Skeletal muscle tissue (tissue), 4 donors: ENCODE data around the gene GATA5. TPM values are rescaled to one million over a fixed set of nuclear protein-coding genes. Genes with fewer than 3 reads are reported as not detected.

Experiments
- H3K27ac ChIP-seq: one replicate; pipeline ENCODE4 v1.7.0; 2013; ENCODE audit warnings: mild to moderate bottlenecking, low read depth, low read length, inconsistent platforms
- H3K27me3 ChIP-seq, 3 donors: one replicate each; pipeline ENCODE4 v1.7.0; 2013; ENCODE audit warnings: low read length in 3 of 3; ENCODE audit not compliant: control insufficient read depth in 3 of 3, insufficient read depth in 3 of 3
- H3K36me3 ChIP-seq, 3 donors: one replicate each; pipeline ENCODE4 v1.7.0; 2013; ENCODE audit warnings: low read length in 3 of 3; ENCODE audit not compliant: control insufficient read depth in 3 of 3, insufficient read depth in 3 of 3
- H3K4me1 ChIP-seq, 3 donors: one replicate each; pipeline ENCODE4 v1.7.0; 2013; ENCODE audit warnings: low read length in 3 of 3, mild to moderate bottlenecking in 3 of 3; ENCODE audit not compliant: control insufficient read depth in 3 of 3, insufficient read depth in 3 of 3
- H3K4me3 ChIP-seq, 3 donors: one replicate each; pipeline ENCODE4 v1.7.0; 2013; ENCODE audit warnings: low read length in 3 of 3
- H3K9ac ChIP-seq, 3 donors: one replicate each; pipeline ENCODE4 v1.7.0; 2013; ENCODE audit warnings: low read length in 3 of 3, mild to moderate bottlenecking in 3 of 3, moderate library complexity in 2 of 3, low read depth in 1 of 3
- H3K9me3 ChIP-seq, 3 donors: one replicate each; pipeline ENCODE4 v1.7.0; 2013; ENCODE audit warnings: low read length in 3 of 3; ENCODE audit not compliant: control insufficient read depth in 3 of 3
- total RNA-seq: library from RNA; depleted of rRNA; stranded (reverse); fragments of >200 nt; gene quantifications from one replicate; pipeline ENCODE4 v1.2.3, GENCODE V29; 2014
- donor health status: Osteomylitis.

The GATA5 gene
- total RNA-seq, result 0.52 TPM

- no peak within 1 kb of the TSS for H3K4me3 ChIP-seq
- no peaks in the 10 kb centered on the region for H3K9me3 ChIP-seq
- H3K4me1 ChIP-seq, result peaks cover 0 to 19% (median 9%) of the 10 kb centered on the region in 3 donors
- peaks cover 64 to 80% (median 77%) of the 10 kb centered on the region in 3 donors for H3K27me3 ChIP-seq
- H3K9ac ChIP-seq, result no peak within 1 kb of the TSS
- no peak within 1 kb of the TSS for H3K27ac ChIP-seq
- no peaks in the 10 kb centered on the region for H3K36me3 ChIP-seq
Measured at GRCh38 chr20:62475772-62476055, at the start of gene GATA5. Gene GATA5, minus strand, starts transcription at chr20:62475995. Its CDS starts 474 bp downstream, at chr20:62475521.

- H3K36me3 ChIP-seq, result no peaks in the 10 kb centered on the region
- H3K27ac ChIP-seq, result no peak overlapping the region
- peaks cover 8 to 18% (median 9%) of the 10 kb centered on the region in 3 donors for H3K27me3 ChIP-seq
- H3K9me3 ChIP-seq, result no peaks in the 10 kb centered on the region
- no peak overlapping the region for H3K9ac ChIP-seq
- H3K4me1 ChIP-seq, result peaks cover 8 to 15% (median 14%) of the 10 kb centered on the region in 3 donors
- no peak overlapping the region for H3K4me3 ChIP-seq
Measured at GRCh38 chr20:62525014-62525413, 49.2 kb upstream of the GATA5 start.

GRCh38 chr20:62524505-62524911 lies 48.7 kb upstream of the GATA5 start:
- H3K4me3 ChIP-seq, result no peak overlapping the region
- no peak overlapping the region for H3K27ac ChIP-seq
- H3K4me1 ChIP-seq, result peaks cover 5 to 9% (median 9%) of the 10 kb centered on the region in 3 donors
- no peaks in the 10 kb centered on the region for H3K9me3 ChIP-seq
- no peaks in the 10 kb centered on the region for H3K36me3 ChIP-seq
- H3K27me3 ChIP-seq, result peaks cover 8 to 18% (median 9%) of the 10 kb centered on the region in 3 donors
- H3K9ac ChIP-seq, result no peak overlapping the region

GRCh38 chr20:62523473-62524203 lies 47.8 kb upstream of the GATA5 start:
- Histone ChIP-seq H3K4me3 (no peak overlapping the region), H3K9me3 (no peaks in the 10 kb centered on the region), H3K9ac (peak overlapping the region in 1 of 3 donors; percentile 25), H3K4me1 (peaks cover 0 to 6% (median 5%) of the 10 kb centered on the region in 3 donors), H3K27me3 (peaks cover 8 to 18% (median 9%) of the 10 kb centered on the region in 3 donors), H3K27ac (no peak overlapping the region), H3K36me3 (no peaks in the 10 kb centered on the region)

- peaks cover 8 to 18% (median 9%) of the 10 kb centered on the region in 3 donors for H3K27me3 ChIP-seq
- H3K9ac ChIP-seq, result peak overlapping the region in 1 of 3 donors; percentile 25
- no peaks in the 10 kb centered on the region for H3K9me3 ChIP-seq
- H3K4me3 ChIP-seq, result no peak overlapping the region
- no peaks in the 10 kb centered on the region for H3K36me3 ChIP-seq
- H3K27ac ChIP-seq, result no peak overlapping the region
- H3K4me1 ChIP-seq, result peaks cover 5 to 13% (median 13%) of the 10 kb centered on the region in 3 donors
Measured at GRCh38 chr20:62522748-62523396, 47.1 kb upstream of the GATA5 start.

GRCh38 chr20:62519826-62520225 lies 44.0 kb upstream of the GATA5 start:
- Histone ChIP-seq H3K4me1 (peaks cover 5 to 37% (median 27%) of the 10 kb centered on the region in 3 donors), H3K27me3 (peaks cover 0 to 20% (median 0%) of the 10 kb centered on the region in 3 donors), H3K27ac (no peak overlapping the region), H3K9ac (peak overlapping the region in 1 of 3 donors; percentile 33), H3K36me3 (no peaks in the 10 kb centered on the region), H3K4me3 (no peak overlapping the region), H3K9me3 (no peaks in the 10 kb centered on the region)

- Histone ChIP-seq H3K9ac (peak overlapping the region in 2 of 3 donors; percentile 14 to 71), H3K27me3 (peaks cover 0 to 29% (median 4%) of the 10 kb centered on the region in 3 donors), H3K36me3 (no peaks in the 10 kb centered on the region), H3K27ac (no peak overlapping the region), H3K4me1 (peaks cover 10 to 46% (median 35%) of the 10 kb centered on the region in 3 donors), H3K4me3 (no peak overlapping the region), H3K9me3 (no peaks in the 10 kb centered on the region)
Measured at GRCh38 chr20:62518911-62519310, 43.1 kb upstream of the GATA5 start.

GRCh38 chr20:62517901-62518610 lies 42.3 kb upstream of the GATA5 start:
- Histone ChIP-seq H3K4me1 (peaks cover 19 to 54% (median 44%) of the 10 kb centered on the region in 3 donors), H3K9me3 (no peaks in the 10 kb centered on the region), H3K36me3 (no peaks in the 10 kb centered on the region), H3K27me3 (peaks cover 0 to 25% (median 4%) of the 10 kb centered on the region in 3 donors), H3K9ac (peak overlapping the region; percentile 7 to 71 (median 59)), H3K27ac (no peak overlapping the region), H3K4me3 (peak overlapping the region in 1 of 3 donors; percentile 22)

GRCh38 chr20:62517168-62517567 lies 41.4 kb upstream of the GATA5 start:
- peaks cover 0 to 24% (median 4%) of the 10 kb centered on the region in 3 donors for H3K27me3 ChIP-seq
- no peak overlapping the region for H3K27ac ChIP-seq
- H3K36me3 ChIP-seq, result no peaks in the 10 kb centered on the region
- no peaks in the 10 kb centered on the region for H3K9me3 ChIP-seq
- no peak overlapping the region for H3K9ac ChIP-seq
- H3K4me1 ChIP-seq, result peaks cover 26 to 62% (median 52%) of the 10 kb centered on the region in 3 donors
- no peak overlapping the region for H3K4me3 ChIP-seq
